GM23338 (cell line): ENCODE measurements around the gene GBF1. TPM values are rescaled to one million over a fixed set of nuclear protein-coding genes. Genes with fewer than 3 reads are reported as not detected.
"Not testable (repeated sequence)": the region's sequence is repeated elsewhere in the genome, so short reads cannot be mapped to it uniquely, and the experiment has no call there.

Experiments used
- ATAC-seq: fragments of 200-7000 bp; cut with Tn5 transposase; 3 replicates; pipeline ENCODE4 v1.9.1; 2020
- DNase-seq: peaks from one replicate; pipeline ENCODE4 v3.0.0-alpha.2; 2015; ENCODE audit warnings: low spot score
- H2AFZ ChIP-seq: fragments of 200-600 bp; sonication (generic); 2 replicates; pipeline ENCODE4 v1.8.0; 2016; ENCODE audit warnings: antibody characterized with exemption, mild to moderate bottlenecking, moderate library complexity
- H3F3A ChIP-seq: fragments of 200-600 bp; sonication (generic); replicated peaks from 2 replicates; pipeline ENCODE4 v1.8.0; 2017; ENCODE audit warnings: antibody characterized with exemption, mixed run types, low read depth
- H3K27ac ChIP-seq: fragments of 200-600 bp; sonication (generic); 2 replicates; pipeline ENCODE4 v1.6.1; 2016; ENCODE audit warnings: low read depth
- H3K27me3 ChIP-seq: fragments of 200-600 bp; sonication (generic); 2 replicates; pipeline ENCODE4 v1.8.0; 2016; ENCODE audit warnings: mild to moderate bottlenecking, mixed run types, moderate library complexity; ENCODE audit not compliant: insufficient read depth
- H3K36me3 ChIP-seq: fragments of 200-600 bp; sonication (generic); 2 replicates; pipeline ENCODE4 v1.8.0; 2016; ENCODE audit warnings: mild to moderate bottlenecking; ENCODE audit not compliant: insufficient read depth
- H3K4me1 ChIP-seq: fragments of 200-600 bp; sonication (generic); 2 replicates; pipeline ENCODE4 v1.8.0; 2016; ENCODE audit warnings: mild to moderate bottlenecking, moderate library complexity; ENCODE audit not compliant: insufficient read depth
- H3K4me2 ChIP-seq: fragments of 200-600 bp; sonication (generic); 2 replicates; pipeline ENCODE4 v1.7.1; 2017; ENCODE audit warnings: mixed run types
- H3K4me3 ChIP-seq: fragments of 200-600 bp; sonication (generic); 2 replicates; pipeline ENCODE4 v1.6.1; 2016; ENCODE audit warnings: mixed run types
- H3K79me2 ChIP-seq: fragments of 200-600 bp; sonication (generic); replicated peaks from 2 replicates; pipeline ENCODE4 v1.8.0; 2017; ENCODE audit warnings: mild to moderate bottlenecking; ENCODE audit not compliant: insufficient read depth
- H3K9me2 ChIP-seq: fragments of 200-600 bp; sonication (generic); 2 replicates; pipeline ENCODE4 v1.8.0; 2017; ENCODE audit not compliant: insufficient read depth
- H4K20me1 ChIP-seq: fragments of 200-600 bp; sonication (generic); replicated peaks from 2 replicates; pipeline ENCODE4 v1.8.0; 2017; ENCODE audit warnings: mild to moderate bottlenecking; ENCODE audit not compliant: insufficient read depth
- H3K27ac Mint-ChIP-seq: 2 replicates; pipeline ENCODE4 v1.8.0; 2020; ENCODE audit warnings: inconsistent platforms, mild to moderate bottlenecking, moderate library complexity, mixed read lengths
- H3K27me3 Mint-ChIP-seq: 3 replicates; pipeline ENCODE4 v1.8.0; 2022; ENCODE audit warnings: low read depth, mild to moderate bottlenecking, moderate library complexity, mixed read lengths, inconsistent platforms; ENCODE audit not compliant: insufficient read depth, poor library complexity
- H3K36me3 Mint-ChIP-seq: 3 replicates; pipeline ENCODE4 v1.8.0; 2021; ENCODE audit warnings: low read depth, mild to moderate bottlenecking, inconsistent platforms, moderate library complexity, mixed read lengths
- H3K4me1 Mint-ChIP-seq: 3 replicates; pipeline ENCODE4 v1.8.0; 2020; ENCODE audit warnings: mild to moderate bottlenecking, inconsistent platforms, mixed read lengths
- H3K4me3 Mint-ChIP-seq: 3 replicates; pipeline ENCODE4 v1.8.0; 2021; ENCODE audit warnings: moderate library complexity, mild to moderate bottlenecking, inconsistent platforms, mixed read lengths
- H3K9me3 Mint-ChIP-seq: 3 replicates; pipeline ENCODE4 v1.8.0; 2020; ENCODE audit warnings: moderate library complexity, mild to moderate bottlenecking, inconsistent platforms, mixed read lengths
- CREB1 ChIP-seq: fragments of 250-450 bp; sonication (Bioruptor Pico); IDR thresholded peaks from 2 replicates; pipeline ENCODE4 v1.5.0; 2020; ENCODE audit warnings: low read depth, mild to moderate bottlenecking, moderate library complexity
- EZH2 ChIP-seq: fragments of 200-600 bp; sonication (generic); IDR thresholded peaks from one replicate; pipeline ENCODE4 v1.8.0; 2017; ENCODE audit warnings: antibody characterized with exemption, mild to moderate bottlenecking, low read depth; ENCODE audit not compliant: unreplicated experiment
- POLR2AphosphoS5 ChIP-seq: IDR thresholded peaks from 2 replicates; pipeline ENCODE4 v1.6.1; 2016; ENCODE audit warnings: antibody characterized with exemption, low read depth
- REST ChIP-seq: IDR thresholded peaks from one replicate; pipeline ENCODE4 v1.6.1; 2018; ENCODE audit warnings: antibody characterized with exemption; ENCODE audit not compliant: unreplicated experiment
- STAT1 ChIP-seq: IDR thresholded peaks from one replicate; pipeline ENCODE4 v1.6.1; 2016; ENCODE audit warnings: antibody characterized with exemption; ENCODE audit not compliant: unreplicated experiment
- ZNF114 ChIP-seq: fragments of 250-450 bp; sonication (Bioruptor Pico); IDR thresholded peaks from 2 replicates; pipeline ENCODE4 v1.5.0; 2020; ENCODE audit warnings: mild to moderate bottlenecking, moderate library complexity
- ZNF331 ChIP-seq: fragments of 250-450 bp; sonication (Bioruptor Pico); IDR thresholded peaks from 2 replicates; pipeline ENCODE4 v1.5.0; 2020; ENCODE audit warnings: low read depth, mild to moderate bottlenecking, moderate library complexity
- polyA plus RNA-seq: library from polyadenylated mRNA; unstranded; fragments of >200 nt; fragmentation: Nextera tagmentation; extraction: Ambion mirVana; gene quantifications from 2 replicates; pipeline ENCODE4 v1.2.1, GENCODE V29; 2016
- total RNA-seq: library from RNA; depleted of rRNA; stranded (reverse); fragments of >200 nt; shearing (Covaris generic); gene quantifications from 2 replicates; pipeline ENCODE4 v1.2.3, GENCODE V29; 2014
- TF ChIP-seq, protein P1 (sequence below), 2 experiments: fragments of 200-600 bp in 1 of 2; sonication (generic) in 1 of 2; conservative IDR thresholded peaks; 2 replicates each; pipeline versions ENCODE4 v1.5.1 to v1.6.1; 2016 to 2017; ENCODE audit warnings: antibody characterized with exemption in 2 of 2, low read depth in 2 of 2, mild to moderate bottlenecking in 2 of 2, moderate library complexity in 1 of 2
- TF ChIP-seq, protein P2 (sequence below): IDR thresholded peaks from 2 replicates; pipeline ENCODE4 v1.6.1; 2016; ENCODE audit warnings: antibody characterized with exemption

The GBF1 gene
- total and polyA plus RNA-seq, 2 experiments from 2014 or later = 6.5 to 27.2 TPM

- H3K4me3 Mint-ChIP-seq, ATAC-seq: not testable (repeated sequence)
- peaks cover 17% of the 10 kb centered on the region; the same call in 2 of the 3 replicates for H3K4me1 Mint-ChIP-seq
Observed at GRCh38 chr10:102308318-102308717, 63.0 kb downstream of the GBF1 start.

GRCh38 chr10:102309236-102309635 lies 63.9 kb downstream of the GBF1 start:
- peaks cover 2% of the 10 kb centered on the region for H3K27me3 Mint-ChIP-seq
- no peak overlapping the region for H2AFZ ChIP-seq
- H3K4me2 ChIP-seq = no peak overlapping the region
- no peak overlapping the region for H3K27ac Mint-ChIP-seq
- H3K27ac ChIP-seq = no peak overlapping the region
- H3K36me3 ChIP-seq = no peaks in the 10 kb centered on the region
- H3K4me1 ChIP-seq = 0 out of 2 replicates have a peak, but pooled peaks cover 4% of the 10 kb centered on the region
- H3K4me3 ChIP-seq = no peak overlapping the region
- H3F3A ChIP-seq = no peaks in the 10 kb centered on the region
- H3K9me3 Mint-ChIP-seq = no peaks in the 10 kb centered on the region
- no peak for ATAC-seq
- no peak overlapping the region for H3K4me3 Mint-ChIP-seq
- H3K9me2 ChIP-seq = no peaks in the 10 kb centered on the region
- H3K79me2 ChIP-seq = no peaks in the 10 kb centered on the region; the same call in 1 of the 2 replicates
- no peak for DNase-seq
- H3K27me3 ChIP-seq = no peaks in the 10 kb centered on the region
- peaks cover 17% of the 10 kb centered on the region; the same call in 2 of the 3 replicates for H3K4me1 Mint-ChIP-seq
- H3K36me3 Mint-ChIP-seq = peaks cover 3% of the 10 kb centered on the region; the same call in 1 of the 3 replicates
- H4K20me1 ChIP-seq = peaks cover 29% of the 10 kb centered on the region
- TF ChIP-seq, protein P1, sequence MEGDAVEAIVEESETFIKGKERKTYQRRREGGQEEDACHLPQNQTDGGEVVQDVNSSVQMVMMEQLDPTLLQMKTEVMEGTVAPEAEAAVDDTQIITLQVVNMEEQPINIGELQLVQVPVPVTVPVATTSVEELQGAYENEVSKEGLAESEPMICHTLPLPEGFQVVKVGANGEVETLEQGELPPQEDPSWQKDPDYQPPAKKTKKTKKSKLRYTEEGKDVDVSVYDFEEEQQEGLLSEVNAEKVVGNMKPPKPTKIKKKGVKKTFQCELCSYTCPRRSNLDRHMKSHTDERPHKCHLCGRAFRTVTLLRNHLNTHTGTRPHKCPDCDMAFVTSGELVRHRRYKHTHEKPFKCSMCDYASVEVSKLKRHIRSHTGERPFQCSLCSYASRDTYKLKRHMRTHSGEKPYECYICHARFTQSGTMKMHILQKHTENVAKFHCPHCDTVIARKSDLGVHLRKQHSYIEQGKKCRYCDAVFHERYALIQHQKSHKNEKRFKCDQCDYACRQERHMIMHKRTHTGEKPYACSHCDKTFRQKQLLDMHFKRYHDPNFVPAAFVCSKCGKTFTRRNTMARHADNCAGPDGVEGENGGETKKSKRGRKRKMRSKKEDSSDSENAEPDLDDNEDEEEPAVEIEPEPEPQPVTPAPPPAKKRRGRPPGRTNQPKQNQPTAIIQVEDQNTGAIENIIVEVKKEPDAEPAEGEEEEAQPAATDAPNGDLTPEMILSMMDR (conservative IDR thresholded peaks at IDR 0.05; ENCODE audit: low read depth in 2 of 2) = no peak
- no peak for TF ChIP-seq REST
- no peak for TF ChIP-seq POLR2AphosphoS5
- no peak for TF ChIP-seq STAT1
- no peak for TF ChIP-seq EZH2
- TF ChIP-seq ZNF114 (CRISPR knock-in tag) = no peak
- no peak for TF ChIP-seq CREB1 (CRISPR knock-in tag)
- TF ChIP-seq, protein P2, sequence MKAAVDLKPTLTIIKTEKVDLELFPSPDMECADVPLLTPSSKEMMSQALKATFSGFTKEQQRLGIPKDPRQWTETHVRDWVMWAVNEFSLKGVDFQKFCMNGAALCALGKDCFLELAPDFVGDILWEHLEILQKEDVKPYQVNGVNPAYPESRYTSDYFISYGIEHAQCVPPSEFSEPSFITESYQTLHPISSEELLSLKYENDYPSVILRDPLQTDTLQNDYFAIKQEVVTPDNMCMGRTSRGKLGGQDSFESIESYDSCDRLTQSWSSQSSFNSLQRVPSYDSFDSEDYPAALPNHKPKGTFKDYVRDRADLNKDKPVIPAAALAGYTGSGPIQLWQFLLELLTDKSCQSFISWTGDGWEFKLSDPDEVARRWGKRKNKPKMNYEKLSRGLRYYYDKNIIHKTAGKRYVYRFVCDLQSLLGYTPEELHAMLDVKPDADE = no peak
- TF ChIP-seq ZNF331 (CRISPR knock-in tag) = no peak

More at GRCh38 chr10:102308318-102308717, 63.0 kb downstream of the GBF1 start:
- H3F3A ChIP-seq, H3K79me2 ChIP-seq, H3K27me3 Mint-ChIP-seq, H3K9me2 ChIP-seq, H3K36me3 ChIP-seq, H3K36me3 Mint-ChIP-seq, H3K9me3 Mint-ChIP-seq, H3K4me1 ChIP-seq, H3K27ac Mint-ChIP-seq, H3K4me2 ChIP-seq, H3K4me3 ChIP-seq, DNase-seq, H3K27ac ChIP-seq, H3K27me3 ChIP-seq, H2AFZ ChIP-seq: not testable (repeated sequence)
- H4K20me1 ChIP-seq = peaks cover 23% of the 10 kb centered on the region
